HG03064 (cell line): Measurements from ENCODE around the gene PTPRM.
"Not testable (repeated sequence)": the region's sequence is repeated elsewhere in the genome, so short reads cannot be mapped to it uniquely, and the experiment has no call there.

Experiments
- ATAC-seq: cut with Tn5 transposase; IDR thresholded peaks from one replicate; pipeline ENCODE4 v1.9.1; 2021; ENCODE audit warnings: low read depth; ENCODE audit not compliant: unreplicated experiment

Gene PTPRM

DNA sequence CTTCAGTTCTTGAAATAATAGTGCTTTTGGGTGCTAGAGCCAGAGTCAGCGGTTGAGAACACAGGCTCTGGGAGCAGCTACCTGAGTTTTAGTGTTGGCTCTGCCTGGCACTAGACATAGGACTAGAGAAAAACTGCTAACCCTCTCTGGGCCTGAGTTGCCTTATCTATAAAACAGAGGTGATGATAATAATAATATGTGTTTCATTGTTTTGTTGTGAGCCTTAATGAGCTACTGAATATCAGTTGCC is 391.7 kb downstream of the PTPRM start:
- ATAC-seq, result no peak

DNA sequence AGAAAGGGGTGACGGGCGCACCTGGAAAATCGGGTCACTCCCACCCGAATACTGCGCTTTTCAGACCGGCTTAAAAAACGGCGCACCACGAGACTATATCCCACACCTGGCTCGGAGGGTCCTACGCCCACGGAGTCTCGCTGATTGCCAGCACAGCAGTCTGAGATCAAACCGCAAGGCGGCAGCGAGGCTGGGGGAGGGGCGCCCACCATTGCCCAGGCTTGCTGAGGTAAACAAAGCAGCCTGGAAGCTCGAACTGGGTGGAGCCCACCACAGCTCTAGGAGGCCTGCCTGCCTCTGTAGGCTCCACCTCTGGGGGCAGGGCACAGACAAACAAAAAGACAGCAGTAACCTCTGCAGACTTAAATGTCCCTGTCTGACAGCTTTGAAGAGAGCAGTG is 399.6 kb downstream of the PTPRM start:
- not testable (repeated sequence) for ATAC-seq

DNA sequence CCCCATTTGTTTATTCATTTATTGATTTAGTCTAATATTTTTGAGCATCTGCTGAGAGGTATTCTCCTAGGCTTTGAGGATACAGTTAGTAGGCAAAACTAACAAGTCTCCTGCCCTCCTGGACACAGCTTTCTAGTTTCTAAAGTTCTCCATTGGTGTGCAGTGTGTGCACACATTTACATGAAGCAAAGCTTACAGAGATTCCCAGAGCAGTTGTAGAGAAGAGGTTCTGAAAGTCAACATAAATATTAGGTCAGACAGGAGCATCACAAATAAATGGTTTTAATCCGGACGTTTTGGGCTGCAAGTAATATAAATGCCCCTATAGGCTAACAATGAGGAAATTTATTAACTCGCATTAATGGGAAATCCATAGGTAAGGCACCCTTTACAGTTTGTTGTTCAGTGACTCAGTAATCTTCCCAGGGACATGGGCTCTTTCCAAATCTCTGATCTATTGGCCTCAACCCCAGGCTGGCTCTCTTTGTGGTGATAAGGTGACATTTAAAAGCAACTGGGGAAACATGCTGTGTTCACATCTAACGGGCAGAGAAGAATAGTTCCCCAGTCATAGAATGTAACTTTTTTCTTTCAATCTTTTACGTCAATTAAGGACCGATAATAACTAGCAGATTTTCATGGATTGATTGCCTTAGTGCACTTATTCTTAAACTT is 407.2 kb downstream of the PTPRM start:
- no peak for ATAC-seq

DNA sequence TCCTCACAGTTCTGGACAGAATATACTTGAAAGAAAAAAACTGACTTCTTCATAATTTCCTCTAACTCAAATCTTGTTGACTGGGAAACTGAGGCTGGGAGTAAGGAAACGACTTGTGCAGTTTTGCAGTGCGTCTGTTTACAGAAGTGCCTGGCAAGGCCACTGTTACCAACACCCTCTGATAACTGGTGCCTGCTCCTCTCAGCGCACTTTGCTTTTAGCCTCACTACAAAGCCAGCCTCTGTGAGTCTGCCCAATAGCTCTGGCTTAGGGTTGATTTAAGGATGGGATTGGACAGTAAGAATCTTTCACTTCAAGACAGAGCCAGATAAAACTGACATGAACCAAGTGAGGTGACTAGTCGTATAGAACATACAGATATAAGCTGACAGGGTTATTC is 410.8 kb downstream of the PTPRM start:
- ATAC-seq, result no peak

DNA sequence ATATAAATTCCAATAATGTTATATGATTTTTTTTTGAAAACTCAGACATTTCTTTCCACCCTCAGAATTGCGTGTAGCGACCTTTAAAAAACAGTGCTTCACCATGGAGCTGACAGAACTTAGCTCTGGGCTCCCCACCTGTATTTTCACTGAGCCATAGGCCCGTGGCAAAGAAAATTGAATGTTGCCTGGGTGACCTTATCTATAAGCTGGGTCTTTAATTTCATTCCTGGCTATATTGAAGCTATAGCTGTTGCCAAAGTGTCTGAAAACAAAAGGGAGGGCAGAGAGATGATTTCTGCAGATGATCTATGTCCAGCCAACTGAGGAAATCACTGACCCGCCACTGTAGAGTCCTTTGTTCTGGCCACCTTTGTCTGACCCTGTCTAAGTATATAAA is 411.7 kb downstream of the PTPRM start:
- ATAC-seq, result no peak

DNA sequence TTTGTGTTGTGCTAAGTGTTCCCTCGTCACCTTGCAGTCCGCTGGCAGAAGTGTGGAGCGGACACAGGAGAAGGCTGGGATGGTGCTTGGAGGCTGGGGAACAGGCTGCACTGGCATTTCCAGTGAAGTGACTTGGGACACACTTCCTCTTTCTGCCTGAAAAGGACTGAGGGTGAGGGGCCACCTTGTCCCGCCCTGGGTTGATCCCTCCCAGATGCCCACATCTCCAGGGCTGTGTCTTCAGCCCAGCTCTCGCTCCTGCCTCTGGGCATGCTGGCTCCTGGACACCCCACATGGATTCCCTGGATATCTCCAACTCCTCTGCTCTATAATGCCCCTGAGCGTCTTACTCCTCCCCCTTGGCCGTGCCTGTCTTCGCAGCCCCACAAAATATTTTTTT is 412.6 kb downstream of the PTPRM start:
- no peak for ATAC-seq

DNA sequence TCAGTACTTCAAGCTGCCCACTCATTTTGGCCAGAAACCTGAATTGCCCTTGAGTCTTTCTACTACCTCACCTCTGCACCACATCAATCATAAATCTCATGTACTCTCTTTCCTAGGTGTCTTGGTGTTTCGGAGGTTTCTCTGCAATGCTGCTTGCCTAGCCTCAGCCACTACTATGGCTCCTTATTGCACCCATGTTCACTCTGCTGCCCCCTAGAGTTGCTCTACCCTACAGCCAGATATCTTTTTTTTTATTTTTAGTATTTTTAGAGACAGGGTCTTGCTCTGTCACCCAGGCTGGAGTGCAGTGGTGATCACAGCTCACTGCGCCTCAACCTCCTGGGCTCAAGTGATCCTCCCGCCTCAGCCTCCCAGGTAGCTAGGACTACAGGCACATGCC is 413.0 kb downstream of the PTPRM start:
- no peak for ATAC-seq

DNA sequence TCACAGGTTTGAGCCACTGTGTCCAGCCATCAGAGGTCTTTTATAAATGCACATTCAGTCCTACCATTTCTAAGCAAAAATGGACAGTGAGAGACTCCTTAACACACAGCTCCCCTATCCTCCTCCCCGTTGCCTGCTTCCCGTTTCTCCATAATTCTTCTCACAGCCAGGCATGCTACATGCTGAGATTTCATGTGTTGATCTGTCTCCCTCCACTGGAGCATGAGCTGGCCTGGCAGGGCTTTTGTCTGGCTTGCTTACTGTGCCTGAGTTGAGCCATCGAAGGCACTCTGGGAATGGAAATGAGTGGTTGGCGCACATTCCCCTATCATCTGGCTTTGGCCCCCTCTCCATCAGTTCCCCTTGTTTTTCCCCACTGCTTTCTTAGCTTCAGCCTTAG is 413.5 kb downstream of the PTPRM start:
- ATAC-seq, result no peak

DNA sequence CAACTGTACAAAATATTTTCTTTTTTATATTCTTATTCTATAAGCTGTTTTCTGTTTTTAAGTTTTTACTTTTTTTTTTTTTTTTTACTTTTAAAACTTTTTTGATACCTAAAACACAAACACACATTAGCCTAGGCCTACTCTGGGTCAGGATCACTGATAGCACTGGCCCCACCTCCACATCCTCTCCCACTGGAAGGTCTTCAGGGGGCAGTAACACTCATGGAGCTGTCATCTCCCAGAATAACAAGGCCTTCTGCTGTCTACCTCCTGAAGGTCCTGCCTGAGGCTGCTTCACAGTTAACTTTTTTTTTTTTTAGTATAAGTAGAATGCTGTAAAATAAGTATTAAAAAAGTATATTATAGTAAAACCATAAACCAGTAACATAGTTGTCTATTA is 415.1 kb downstream of the PTPRM start:
- no peak for ATAC-seq

DNA sequence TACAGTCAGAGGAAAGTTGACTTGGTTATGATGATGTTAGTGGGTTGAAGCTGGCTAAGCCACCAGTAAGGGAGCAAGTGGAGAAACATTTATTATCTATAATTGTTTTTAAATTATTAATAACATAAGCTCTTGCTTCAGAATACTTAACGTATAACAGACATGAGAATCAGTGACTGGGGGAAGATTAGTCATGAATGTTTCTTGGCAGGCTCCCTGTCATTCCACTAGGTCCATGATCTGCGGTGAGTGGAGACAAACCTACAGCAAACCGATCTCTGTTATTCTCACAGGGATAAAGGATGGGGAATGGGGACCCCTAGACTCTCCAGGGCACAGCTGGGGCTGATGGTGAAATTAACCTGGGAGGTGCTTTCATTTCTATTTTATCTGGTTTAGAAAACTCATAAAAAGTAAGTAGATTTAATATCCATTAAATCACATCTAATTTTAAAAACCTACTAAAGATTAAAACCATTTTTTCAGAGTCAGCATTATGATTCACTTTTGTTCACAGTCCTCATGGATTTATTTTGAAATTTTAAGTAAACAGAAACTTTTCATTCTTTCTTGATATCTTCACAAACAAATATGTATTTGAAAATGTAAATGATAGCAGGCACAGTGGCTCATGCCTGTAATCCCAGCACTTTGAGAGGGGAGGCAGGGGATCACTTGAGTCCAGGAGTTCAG is 420.3 kb downstream of the PTPRM start:
- no peak for ATAC-seq

DNA sequence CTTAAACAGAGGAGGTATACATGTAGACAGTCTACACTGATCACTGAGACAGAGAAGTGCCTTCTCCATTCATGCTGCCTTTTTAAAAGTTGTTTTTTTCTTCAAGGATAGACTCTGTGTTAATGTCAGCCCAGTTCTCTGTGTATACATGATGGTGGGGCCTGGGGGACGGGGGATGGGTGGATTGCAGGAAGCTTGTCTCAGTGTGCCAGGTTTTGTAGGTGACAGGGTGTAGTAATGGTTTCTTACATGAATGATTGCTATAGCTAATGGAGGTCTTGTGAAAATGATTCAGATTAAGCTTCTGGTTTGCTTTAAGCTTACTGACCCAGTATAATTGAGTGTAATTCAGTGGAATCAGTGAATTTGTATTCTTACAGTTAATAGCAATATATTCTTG is 423.6 kb downstream of the PTPRM start:
- no peak for ATAC-seq

DNA sequence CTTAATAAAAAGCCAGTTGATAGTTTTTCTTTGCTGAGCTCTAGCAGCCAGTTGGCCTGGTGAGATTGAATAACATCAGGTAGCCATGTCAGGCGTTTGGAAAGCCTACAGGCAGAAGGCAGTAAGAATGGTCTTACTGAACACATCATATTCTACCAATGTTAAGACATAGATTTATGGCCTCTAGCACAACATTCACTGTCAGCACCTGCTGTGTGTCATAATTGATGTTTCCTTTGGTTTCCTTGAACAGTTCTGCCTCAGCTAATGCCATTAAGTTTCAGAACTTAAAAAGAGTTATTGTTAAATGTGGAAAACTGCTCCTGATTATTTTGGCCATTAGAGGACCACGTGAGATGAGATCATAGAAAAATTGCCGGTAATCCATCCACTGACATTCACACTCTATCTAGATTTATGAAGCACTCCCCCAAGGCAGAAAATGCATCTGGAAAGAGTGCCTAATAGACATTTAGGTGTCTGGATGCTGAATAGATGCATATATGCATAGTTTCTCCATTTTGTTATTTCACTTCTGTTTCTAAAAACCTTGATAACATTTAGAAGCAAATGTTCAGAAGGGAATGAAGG is 434.7 kb downstream of the PTPRM start:
- no peak for ATAC-seq

DNA sequence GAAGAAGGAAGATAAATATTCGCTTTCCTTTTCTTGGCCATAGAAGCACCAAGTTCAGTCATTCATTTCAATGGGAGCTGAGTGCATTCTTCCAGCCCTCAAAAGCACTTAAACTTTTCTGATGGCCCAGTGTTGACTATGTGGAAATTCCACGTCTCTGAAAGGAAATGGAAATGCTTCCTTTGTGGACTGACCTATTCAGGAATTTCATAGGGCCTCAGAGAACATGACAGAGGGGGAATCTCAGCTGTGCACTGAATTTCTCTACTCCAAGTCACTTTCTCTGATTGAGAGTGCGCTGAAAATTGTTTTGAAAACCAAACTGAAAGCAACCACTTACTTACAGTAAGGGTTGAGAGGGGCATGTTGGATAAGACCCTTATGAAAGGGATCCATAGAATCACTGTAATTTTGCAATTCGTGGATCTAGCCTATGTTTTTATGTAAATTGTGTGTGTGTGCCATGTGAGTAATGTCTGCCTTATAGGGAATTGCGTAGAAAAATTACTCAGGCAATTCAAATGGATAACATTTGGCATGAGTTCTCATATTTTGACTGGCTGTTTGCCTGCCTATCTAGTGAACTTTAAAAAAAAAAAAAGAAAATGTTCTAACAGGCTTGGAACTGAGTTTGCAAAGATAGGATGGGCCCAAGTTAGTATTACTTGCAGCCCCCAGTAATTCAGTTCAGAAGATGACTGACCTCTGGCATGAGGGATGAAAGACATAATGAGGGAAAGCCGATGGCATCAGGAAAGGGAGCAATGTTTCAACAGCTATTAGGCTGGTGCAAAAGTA is 437.0 kb downstream of the PTPRM start:
- ATAC-seq, result no peak

DNA sequence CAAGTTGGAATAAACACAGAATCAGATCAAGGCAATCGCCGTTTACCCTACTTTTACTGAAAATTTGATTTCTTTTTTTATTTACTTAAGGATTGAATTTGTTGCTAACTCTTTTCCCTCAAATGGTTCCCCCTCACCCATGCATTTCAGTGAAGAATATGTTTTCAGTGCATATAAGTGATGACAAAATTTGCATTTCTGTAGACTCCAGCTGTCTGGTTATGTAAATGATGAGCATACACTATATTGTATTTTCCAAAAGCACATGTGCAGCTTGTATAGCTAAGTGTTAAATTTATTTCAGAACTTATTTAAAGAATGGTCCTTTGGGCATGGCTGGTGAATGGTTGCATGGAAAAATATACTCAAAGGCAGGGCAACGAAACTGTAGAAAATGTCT is 437.7 kb downstream of the PTPRM start:
- no peak for ATAC-seq

DNA sequence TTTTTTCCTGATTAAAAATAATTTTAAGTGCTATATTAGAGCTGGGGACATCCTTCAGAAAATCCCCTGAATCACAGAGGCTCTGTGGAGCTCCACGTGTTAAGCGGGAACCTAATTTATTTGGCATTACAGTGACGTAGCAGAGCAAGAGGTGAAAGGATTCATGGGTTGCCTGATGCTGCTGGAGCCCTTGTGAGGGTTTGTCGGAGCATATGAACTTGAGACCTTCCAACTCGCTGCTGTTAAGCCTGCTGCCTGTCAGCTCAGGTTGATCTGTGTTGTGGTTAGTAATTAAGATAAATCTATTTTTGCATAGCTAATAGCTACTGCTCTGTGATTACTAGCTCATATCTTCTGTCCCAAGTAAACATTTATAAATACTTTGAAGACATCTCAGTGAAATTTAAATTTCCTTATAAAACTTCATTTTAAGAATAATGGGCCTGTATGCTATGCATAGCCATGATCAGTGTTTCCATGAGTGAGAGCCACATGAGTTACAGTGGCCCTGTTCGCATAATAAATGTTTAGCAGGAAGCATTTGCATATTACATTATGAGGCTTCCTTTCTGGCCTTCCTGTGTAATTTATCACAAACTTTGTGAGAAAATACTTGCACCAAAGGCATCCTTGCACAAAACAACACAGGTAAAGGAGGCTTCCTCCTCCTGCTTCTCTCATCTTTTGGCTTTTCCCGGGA is 438.9 kb downstream of the PTPRM start:
- ATAC-seq, result no peak

DNA sequence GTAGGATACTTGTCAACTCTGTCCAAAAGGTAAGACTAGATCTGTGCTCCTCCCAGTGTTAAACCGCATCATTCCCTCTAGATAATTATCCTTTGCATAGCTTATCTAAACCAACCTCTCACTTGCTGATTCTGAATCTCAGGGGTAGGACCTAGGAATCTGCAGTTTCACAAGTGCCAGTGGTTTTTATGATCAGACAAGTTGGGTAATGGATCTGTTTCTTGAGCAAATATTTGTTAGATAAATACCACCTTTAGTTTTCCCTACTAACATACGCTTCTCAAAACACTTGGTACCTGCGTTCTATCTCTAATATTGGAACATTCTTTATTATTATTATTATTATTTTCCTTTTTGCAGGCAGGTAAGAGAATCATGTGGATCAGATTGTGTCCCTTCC is 439.9 kb downstream of the PTPRM start:
- ATAC-seq, result no peak

DNA sequence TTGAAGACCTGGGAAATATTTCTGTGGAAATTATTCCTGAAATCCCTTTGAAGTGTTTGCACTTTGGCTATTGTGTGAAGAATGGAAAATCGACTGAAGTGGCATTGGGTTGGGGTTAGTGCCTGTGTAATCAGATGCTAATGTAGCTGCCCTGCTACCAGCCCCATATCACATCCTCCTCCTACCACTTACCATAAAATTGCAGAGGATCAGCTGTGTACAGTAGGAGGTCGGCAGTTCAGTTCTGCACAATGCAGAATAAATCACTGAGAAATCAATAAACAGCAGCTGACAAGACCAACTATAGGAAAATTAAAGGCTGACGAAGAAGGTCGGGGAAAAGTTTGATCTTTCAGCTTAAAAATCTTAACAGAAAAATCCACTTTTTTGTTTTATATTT is 440.9 kb downstream of the PTPRM start:
- ATAC-seq, result no peak

DNA sequence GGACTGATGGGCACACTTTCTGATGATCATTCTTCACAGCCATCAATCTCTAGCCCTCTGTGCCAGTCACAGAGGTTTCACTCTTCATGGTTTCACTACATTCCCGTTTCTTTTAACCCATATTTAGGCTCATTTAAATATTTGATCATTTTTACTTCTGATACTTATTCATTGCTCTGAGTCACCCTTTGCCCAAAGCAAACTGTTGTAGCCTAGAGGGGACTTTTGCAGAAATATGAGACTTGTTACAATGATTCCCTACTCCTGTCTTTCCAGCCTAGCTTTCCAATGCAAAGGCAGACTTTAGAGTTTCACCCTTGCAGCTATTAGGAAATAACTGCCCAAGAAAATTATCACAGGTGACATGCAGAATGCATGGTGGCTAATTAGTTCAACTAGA is 444.2 kb downstream of the PTPRM start:
- ATAC-seq, result no peak

DNA sequence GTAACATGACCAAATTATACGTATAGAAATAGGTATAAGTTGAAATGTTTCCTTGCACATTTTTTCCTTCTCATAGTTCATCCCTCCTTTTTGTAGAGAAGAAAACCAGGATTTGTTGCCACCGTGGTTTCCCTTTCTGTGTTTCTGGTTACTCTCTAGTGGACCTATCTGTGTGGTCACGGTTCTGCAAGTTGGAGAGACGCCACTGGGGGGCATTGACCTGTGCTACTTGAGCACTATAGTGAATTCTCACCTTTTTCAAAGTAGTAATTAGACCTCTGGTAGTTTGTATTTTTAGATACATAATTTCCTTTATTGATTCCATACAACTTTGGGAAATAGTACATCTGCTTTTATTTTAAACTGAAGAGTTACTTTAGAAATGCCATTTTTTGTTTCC is 444.8 kb downstream of the PTPRM start:
- no peak for ATAC-seq

DNA sequence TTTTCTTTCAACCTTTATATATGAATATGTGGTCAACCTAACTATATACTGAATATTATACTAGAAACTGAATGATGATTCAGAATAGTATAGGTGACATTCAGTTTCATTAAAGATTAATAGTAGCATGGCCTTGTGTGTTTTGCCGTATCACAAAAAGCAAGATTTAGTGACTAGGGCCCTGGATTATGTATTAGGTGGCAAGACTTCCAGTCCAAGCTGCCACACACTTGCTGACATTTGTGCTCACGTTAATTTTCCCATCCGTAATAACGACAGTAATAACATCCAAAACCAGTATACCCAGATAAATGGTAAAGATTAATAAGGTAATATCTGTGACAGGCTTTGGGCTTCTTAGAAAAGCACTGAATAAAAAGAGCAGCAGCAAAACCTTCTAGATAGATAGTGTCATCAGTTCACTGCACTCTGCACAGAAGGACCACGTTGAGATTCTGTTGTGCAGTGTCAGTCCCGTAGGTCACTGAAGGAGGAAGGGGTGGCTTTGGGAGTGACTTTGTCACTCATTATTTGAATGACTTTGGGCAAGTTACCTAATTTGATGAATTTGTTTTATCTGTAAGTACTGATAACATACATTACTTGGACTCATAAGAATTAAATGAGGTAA is 451.7 kb downstream of the PTPRM start:
- ATAC-seq, result no peak

DNA sequence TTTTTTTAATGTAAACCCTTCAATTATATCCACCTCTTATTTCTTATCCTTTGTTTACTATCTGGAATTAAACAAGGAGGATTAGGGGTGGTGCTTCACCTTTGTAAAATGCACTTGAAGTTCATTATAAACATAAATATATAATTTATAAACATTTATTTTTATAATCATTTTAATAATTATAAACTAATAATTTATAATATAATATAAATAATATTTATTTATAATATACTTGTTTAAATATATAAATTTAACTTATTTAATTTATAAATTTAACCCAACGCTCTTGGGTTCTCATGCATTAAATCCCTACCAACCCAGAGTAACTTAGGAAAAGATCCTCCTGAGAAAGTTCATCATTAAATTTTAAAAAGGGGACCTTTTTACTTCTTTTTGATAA is 452.5 kb downstream of the PTPRM start:
- ATAC-seq, result no peak
